Ovary (tissue), 9 donors: ENCODE data around the gene WDR91. TPM values are rescaled to one million over a fixed set of nuclear protein-coding genes. Genes with fewer than 3 reads are reported as not detected.
A peak's percentile ranks its signal among the peaks of the same experiment; 100 is the strongest.

Experiments used
- DNase-seq, 5 donors: peaks; one replicate each; pipeline ENCODE4 v3.0.0-alpha.2; 2019 to 2020
- H3K27ac ChIP-seq, 2 donors: fragments of 200-600 bp; one replicate each; pipeline versions ENCODE4 v1.5.1 to v1.8.0; 2019 to 2022
- H3K27me3 ChIP-seq: fragments of 200-600 bp; one replicate; pipeline ENCODE4 v1.8.0; 2022
- H3K36me3 ChIP-seq: fragments of 200-600 bp; sonication (generic); one replicate; pipeline ENCODE4 v1.5.1; 2019
- H3K4me1 ChIP-seq: one replicate; pipeline ENCODE4 v1.8.1; 2013; ENCODE audit warnings: mild to moderate bottlenecking, moderate library complexity; ENCODE audit not compliant: insufficient read depth
- H3K4me3 ChIP-seq: fragments of 200-600 bp; sonication (generic); one replicate; pipeline ENCODE4 v1.5.1; 2017
- H3K9me3 ChIP-seq, 2 donors: fragments of 200-600 bp in 1 of 2; sonication (generic) in 1 of 2; one replicate each; pipeline versions ENCODE4 v1.5.1 to v1.8.1; 2013 to 2019; ENCODE audit warnings: mild to moderate bottlenecking in 1 of 2, moderate library complexity in 1 of 2
- EP300 ChIP-seq: sonication (generic); formaldehyde crosslinking; IDR thresholded peaks from one replicate; pipeline ENCODE4 v1.6.1; 2017; ENCODE audit warnings: antibody characterized with exemption
- POLR2A ChIP-seq: fragments of 450-650 bp; IDR thresholded peaks from one replicate; pipeline ENCODE4 v1.6.1; 2017; ENCODE audit warnings: antibody characterized with exemption, mild to moderate bottlenecking, moderate library complexity
- WGBS, 3 donors: extraction: QIAGEN DNeasy Blood & Tissue Kit in 1 of 3; methylation state at CpG; one replicate each; pipeline versions ENCODE4 v1.1.5 to v1.1.7; 2013 to 2017; 5-methylcytosine and 5-hydroxymethylcytosine counted together
- intact Hi-C, 4 donors: fragments of 100-400 bp; cut with DNase I; formaldehyde crosslinking; loops; one replicate each; pipeline versions ENCODE4 v1.11.0 to v1.15.1; 2022 to 2023
- polyA plus RNA-seq, 2 donors: library from polyadenylated mRNA; stranded (reverse); fragments of 200-250 nt in 1 of 2; fragments of 350-450 nt in 1 of 2; fragmentation: Illumina TruSeq in 1 of 2; extraction: RNeasy Lipid Tissue Mini Kit (QIAGEN cat#74804) in 1 of 2; gene quantifications; one replicate each; pipeline ENCODE4 v1.2.3, GENCODE V29; 2013 to 2014
- total RNA-seq, 7 donors: library from RNA; depleted of rRNA in 2 of 7; stranded (reverse); fragments of >200 nt in 2 of 7; fragmentation: NEBNext Ultra II Directional in 3 of 7; extraction: Animal tissue kit (Norgen Biotek cat#: 25700) in 3 of 7; gene quantifications; one replicate each; pipeline versions ENCODE4 v1.1.0 to v1.2.4, GENCODE V29; 2016 to 2023
- TF ChIP-seq, protein P1 (sequence below), 3 donors: fragments of 450-650 bp in 2 of 3; fragments of 200-600 bp in 1 of 3; IDR thresholded peaks; one replicate each; pipeline versions ENCODE4 v1.5.1 to v1.8.0; 2016 to 2022; ENCODE audit warnings: antibody characterized with exemption in 3 of 3, mild to moderate bottlenecking in 1 of 3
- donor health status: DM: no; HTN: no; CAD: no; lungs with moderate emphysema.
- donor health status: DM: no; HTN: no; CAD: no.
- donor health status: Bipolar disorder and iron deficiency.
- donor health status: DM: yes; HTN: yes; CAD: no.
- donor health status: DM: no; HTN: no; CAD: no.
- donor health status: DM: yes; HTN: yes; CAD: no.

Gene WDR91
- total and polyA plus RNA-seq, 9 donors = 12.6 to 56.3 (median 32.2) TPM

DNA sequence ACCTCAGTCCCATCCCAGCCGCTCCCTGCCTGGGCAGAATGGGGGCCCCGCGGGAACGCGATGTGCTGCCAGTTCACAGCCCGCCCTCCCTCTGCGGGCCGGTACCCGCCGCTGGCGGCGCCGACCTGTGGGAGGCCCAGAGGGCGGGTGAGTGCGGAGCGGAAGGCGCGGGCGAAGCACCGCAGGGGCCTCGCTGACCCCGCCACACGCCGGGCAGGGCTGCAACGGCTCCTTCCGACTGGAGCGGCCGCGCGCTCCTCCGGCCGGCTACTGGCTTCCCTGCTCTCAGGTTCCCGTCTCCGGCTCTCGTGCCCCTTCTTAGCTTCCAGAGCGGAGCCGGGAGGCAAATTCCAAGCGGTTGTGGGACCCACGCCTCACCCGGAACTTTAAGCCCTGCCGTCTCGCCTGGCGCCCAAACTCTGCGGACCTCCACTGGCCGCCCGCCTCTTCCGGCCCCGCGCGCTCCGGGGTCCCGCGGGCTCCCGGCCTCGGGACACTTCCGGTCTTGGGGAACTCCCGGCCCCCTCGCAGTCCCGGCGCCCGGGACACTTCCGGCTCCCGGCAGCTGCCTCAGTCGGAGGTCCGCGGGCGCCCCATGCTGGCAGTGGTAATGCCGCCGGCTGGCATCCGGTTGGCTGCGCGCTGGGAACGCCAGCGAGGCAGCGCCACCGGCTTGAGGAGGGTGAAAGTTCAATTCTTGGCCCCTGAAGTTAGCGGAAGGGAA is 40.9 kb downstream of the WDR91 start, which contains the start of gene CYREN:
TSS of gene CYREN (minus strand) at position 434 of the 724 bp plus-strand sequence. CDS start 1,785 bp downstream, outside the sequence.
- intact Hi-C loops = loop anchor here in 2 of 4 donors (2.0 to 5.0 kb wide), 2 partner anchors 40 to 483 kb away; partner anchors contain the start of gene WDR91 (in 1 of the 2)
- no peaks in the 10 kb centered on the region for H3K27me3 ChIP-seq
- no peaks in the 10 kb centered on the region for H3K4me1 ChIP-seq
- WGBS, 3 donors = 0% methylated on average over 40 to 77 of the region's 77 CpGs
- TF ChIP-seq POLR2A (peak; percentile 51), EP300 (no peak)
- TF ChIP-seq, protein P1, sequence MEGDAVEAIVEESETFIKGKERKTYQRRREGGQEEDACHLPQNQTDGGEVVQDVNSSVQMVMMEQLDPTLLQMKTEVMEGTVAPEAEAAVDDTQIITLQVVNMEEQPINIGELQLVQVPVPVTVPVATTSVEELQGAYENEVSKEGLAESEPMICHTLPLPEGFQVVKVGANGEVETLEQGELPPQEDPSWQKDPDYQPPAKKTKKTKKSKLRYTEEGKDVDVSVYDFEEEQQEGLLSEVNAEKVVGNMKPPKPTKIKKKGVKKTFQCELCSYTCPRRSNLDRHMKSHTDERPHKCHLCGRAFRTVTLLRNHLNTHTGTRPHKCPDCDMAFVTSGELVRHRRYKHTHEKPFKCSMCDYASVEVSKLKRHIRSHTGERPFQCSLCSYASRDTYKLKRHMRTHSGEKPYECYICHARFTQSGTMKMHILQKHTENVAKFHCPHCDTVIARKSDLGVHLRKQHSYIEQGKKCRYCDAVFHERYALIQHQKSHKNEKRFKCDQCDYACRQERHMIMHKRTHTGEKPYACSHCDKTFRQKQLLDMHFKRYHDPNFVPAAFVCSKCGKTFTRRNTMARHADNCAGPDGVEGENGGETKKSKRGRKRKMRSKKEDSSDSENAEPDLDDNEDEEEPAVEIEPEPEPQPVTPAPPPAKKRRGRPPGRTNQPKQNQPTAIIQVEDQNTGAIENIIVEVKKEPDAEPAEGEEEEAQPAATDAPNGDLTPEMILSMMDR (IDR thresholded peaks at IDR 0.05) = peak in 2 of 3 donors; percentile 85 to 87
- DNase-seq = peak; percentile 94 to 97 (median 95)
- H3K4me3 ChIP-seq = peak within 1 kb of the TSS; percentile 96
- peak within 1 kb of the TSS; percentile 75 to 81 for H3K27ac ChIP-seq
- H3K9me3 ChIP-seq = no peaks in the 10 kb centered on the region
- no peaks in the 10 kb centered on the region for H3K36me3 ChIP-seq

DNA sequence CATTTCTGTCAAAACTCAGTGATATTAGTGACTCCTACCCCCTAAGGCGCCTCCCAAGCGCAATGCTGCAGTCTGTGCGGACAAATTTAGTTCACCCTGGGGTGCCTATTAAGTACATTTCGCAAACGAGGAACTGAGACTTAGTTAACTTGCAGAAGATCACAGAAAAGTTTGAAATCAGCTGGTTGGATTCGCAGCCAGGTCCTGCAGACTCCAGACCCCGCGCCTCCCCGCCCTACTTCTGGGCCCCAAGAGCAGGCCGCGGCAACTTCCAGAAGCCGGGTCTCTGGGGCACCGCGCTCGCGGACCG is 41.4 kb downstream of the WDR91 start:
- no peaks in the 10 kb centered on the region for H3K36me3 ChIP-seq
- peak overlapping the region; percentile 75 to 81 for H3K27ac ChIP-seq
- DNase-seq = no peak
- peak overlapping the region; percentile 96 for H3K4me3 ChIP-seq
- H3K4me1 ChIP-seq = no peaks in the 10 kb centered on the region
- H3K9me3 ChIP-seq = no peaks in the 10 kb centered on the region
- TF ChIP-seq, protein P1 (IDR thresholded peaks at IDR 0.05) = no peak
- TF ChIP-seq EP300 (no peak), POLR2A (no peak)
- no peaks in the 10 kb centered on the region for H3K27me3 ChIP-seq
- intact Hi-C loops = loop anchor here (2.0 to 10.0 kb wide), 6 partner anchors 41 to 485 kb away; partner anchors contain the start of genes AGBL3 (in 1 of the 4) and WDR91 (in 1 of the 4)
- 1 to 3% (median 2%) methylated on average over 17 of the region's 17 CpGs for WGBS, 3 donors

DNA sequence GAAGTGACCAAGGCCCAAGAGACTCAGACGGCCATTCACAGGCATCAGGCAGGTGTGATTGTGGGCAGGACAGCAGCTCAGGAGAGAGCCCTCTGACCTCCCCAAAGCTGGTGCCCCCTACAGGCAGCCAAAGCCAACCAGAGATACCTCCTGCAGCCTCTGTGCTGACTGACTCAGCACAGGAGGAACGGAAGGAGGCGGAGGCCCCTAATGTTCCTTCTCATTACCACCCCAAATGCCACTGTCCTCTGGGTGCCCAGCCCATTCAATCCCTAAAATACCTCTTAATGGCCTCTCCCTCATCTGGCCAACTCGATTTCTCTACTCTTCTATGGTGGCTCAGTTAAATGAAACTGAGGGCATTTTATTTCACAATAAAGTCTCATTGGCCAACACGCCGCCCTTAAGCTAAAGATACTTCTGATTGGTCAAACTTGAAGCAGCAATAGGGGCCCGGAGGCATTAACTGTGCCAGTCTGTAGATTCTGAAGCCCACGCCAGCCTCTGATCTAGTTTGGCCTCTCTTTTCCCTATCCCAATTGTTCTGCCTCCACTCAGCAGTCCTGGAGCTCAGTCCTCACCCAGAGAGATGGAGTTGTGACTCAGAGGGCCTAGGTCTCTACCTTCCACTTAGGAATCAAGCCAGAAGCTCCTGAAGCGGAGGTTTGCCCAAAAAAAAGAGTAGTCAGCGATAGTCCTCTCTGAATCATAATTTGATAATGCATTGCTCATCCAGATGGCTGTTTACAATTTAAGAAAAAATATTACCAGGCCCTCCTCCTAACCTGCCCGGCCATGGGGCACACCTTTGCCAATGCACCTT is 42.0 kb downstream of the WDR91 start:
- Histone ChIP-seq H3K4me3 (peak overlapping the region; percentile 96), H3K27ac (peak overlapping the region; percentile 75 to 81), H3K4me1 (no peaks in the 10 kb centered on the region), H3K9me3 (no peaks in the 10 kb centered on the region), H3K36me3 (no peaks in the 10 kb centered on the region), H3K27me3 (no peaks in the 10 kb centered on the region)
- TF ChIP-seq EP300 (no peak), POLR2A (no peak)
- 57 to 67% (median 63%) methylated on average over 11 of the region's 11 CpGs for WGBS, 3 donors
- DNase-seq = peak in 1 of 5 donors; percentile 39
- intact Hi-C loops = loop anchor here (5.0 to 10.0 kb wide), 5 partner anchors 175 to 485 kb away; partner anchors contain the start of gene AGBL3 (in 1 of the 4)

DNA sequence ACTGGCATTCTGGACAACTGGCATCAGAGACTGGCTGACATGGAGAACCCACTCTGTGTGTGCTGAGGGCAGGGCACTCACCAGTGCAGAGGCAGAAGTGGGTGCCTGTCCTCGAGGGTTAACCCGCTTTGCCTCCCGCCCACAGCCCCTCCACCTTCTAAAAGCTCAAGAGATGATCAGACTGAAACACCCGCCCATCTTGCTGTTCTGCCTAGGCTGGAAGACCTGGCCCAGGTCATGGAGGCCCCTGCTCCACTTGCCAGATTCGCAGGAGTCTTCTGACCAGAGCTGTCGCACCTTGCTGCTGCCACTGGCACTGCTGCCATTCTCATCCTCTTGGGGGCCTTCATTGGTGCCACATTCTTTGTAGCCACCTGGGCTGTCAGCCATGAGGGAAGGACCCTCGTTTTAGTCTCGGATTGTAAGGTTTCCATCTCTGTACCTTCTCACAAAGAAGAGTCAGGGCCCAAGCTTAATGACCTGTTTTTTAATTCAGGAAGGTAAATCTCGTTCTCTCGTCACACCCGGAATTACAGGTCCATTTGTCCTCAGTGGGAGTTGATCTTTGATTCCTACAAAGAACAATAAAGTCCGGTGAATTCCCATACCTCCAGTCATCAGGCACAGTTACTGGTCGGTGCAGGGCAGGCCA is 42.7 kb downstream of the WDR91 start:
- H3K4me1 ChIP-seq = no peaks in the 10 kb centered on the region
- no peaks in the 10 kb centered on the region for H3K36me3 ChIP-seq
- intact Hi-C loops = loop anchor here (5.0 to 10.0 kb wide), 5 partner anchors 174 to 484 kb away; partner anchors contain the start of gene AGBL3 (in 1 of the 4)
- DNase-seq = no peak
- no peaks in the 10 kb centered on the region for H3K9me3 ChIP-seq
- no peak overlapping the region for H3K4me3 ChIP-seq
- no peaks in the 10 kb centered on the region for H3K27me3 ChIP-seq
- 84 to 93% (median 86%) methylated on average over 13 of the region's 13 CpGs for WGBS, 3 donors
- TF ChIP-seq EP300 = no peak
- no peak for TF ChIP-seq POLR2A
- TF ChIP-seq, protein P1 (IDR thresholded peaks at IDR 0.05) = no peak
- H3K27ac ChIP-seq = peak overlapping the region in 1 of 2 donors; percentile 11
